Measurements from ENCODE around the gene KIF3A.
A peak's percentile ranks its signal among the peaks of the same experiment; 100 is the strongest.

KIF3A gene

DNA sequence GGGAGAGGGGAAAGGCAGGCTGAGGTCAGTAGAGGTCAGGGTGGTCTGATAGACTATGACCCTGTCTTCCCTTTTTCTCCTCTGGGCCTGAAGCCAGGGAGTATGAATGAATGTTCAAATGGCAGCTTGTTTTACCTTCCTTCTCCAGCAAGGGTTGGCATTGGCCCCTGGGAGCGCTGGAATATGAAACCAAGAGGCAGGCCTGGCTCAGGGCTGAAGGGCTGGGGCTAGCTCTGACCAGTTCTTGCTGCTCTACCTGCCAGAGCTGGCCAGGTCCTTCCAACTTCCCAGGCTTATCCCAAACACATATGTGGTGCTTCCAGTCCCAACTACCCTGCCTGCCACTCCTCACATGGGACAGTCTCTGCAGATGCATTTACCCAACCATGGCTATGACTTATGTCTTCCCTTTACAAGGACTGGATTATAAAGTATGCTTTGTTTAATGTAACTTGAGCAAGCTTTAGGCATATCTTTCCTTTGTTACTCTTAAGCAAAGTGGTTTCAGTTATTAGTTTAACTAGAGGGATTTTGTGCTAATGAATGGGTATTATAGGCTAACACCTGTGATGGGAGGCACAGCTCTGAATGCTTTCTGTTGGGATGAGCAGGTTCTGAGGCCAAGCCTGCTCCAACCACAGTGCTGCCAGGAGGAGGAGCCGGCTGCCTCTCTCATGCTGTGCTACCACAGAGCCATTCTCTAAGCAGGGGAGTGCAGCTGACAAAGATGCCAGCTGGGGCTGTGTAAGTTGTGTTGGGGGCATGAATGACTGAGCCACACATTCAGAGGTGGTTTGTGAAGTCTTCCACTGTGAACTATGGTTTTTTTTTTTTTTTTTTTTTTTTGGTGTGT, 16.0 kb upstream of the KIF3A start:
- DNase-seq, result no peak

DNA sequence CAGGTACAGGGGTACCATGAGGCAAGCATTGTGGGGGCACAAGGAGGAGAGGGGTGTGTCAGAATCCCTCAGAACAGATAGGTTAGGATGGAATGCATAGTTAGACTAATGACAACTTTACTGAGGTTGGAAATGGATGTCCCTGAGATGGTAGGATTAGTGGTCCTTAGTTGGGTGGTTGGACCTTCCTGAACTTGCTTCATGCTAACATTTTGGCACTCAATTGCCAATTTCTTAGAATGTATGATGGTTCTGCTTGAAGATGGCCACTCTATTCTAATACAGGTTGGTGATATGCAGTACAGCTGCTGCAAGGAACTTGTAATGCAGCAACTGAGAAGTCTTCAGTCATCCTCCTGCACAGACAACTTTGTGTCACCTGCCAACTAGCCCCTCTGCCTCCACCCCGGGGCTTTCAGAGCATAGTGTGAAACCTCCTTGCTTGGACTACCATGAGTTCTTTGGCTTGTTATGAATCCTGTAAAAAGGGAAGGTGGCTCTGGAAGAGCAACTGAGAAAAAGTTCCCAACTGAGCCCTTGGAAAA, 15.3 kb upstream of the KIF3A start:
- no peak for DNase-seq

DNA sequence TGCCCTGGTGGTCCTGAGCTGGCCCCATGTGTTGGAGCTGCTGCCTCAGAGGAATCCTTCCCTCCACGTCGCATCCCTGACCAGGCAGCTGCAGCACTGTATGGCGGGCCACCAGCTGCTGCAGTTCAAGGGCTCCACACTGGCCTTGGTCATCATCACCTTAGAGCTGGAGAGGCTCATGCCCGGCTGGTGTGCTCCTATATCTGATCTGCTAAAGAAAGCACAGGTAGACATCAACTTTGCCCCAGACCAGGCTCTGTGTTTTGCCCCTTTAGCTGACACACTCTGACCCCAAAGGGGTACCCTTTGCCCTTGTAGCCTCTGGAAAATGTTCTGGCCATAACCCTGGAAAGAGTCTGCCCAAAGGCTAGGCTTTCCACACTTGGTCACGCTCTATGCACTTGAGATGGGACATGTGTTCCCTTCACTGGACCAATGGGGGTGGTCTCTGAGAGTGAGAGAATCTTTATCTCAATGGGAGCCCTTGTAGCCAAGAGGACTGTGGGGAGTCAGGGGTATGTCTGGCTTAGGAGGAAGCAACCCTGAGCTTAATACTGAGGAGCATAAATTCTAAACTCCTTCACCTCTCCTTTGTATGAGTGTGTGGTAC, 14.7 kb upstream of the KIF3A start:
- DNase-seq, result no peak

DNA sequence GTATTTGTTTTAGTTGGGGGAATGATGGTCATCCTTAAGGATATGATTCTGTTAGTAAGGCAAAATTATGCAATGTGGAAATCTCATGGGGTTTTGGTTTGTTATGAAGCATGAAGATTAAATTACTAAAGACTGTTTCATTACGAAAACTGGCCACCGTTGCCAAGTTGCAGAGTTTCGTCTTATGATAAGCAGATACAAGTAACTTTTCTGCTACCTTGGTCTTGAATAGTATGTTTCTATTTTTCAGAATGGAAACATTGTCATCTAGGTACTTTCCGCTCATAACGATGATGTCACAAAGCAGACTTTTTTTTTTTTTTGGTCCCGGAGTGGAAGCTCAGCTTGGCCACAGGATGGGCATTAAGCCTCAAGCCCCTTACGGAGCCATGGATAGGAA, 14.1 kb upstream of the KIF3A start:
- DNase-seq, result no peak

DNA sequence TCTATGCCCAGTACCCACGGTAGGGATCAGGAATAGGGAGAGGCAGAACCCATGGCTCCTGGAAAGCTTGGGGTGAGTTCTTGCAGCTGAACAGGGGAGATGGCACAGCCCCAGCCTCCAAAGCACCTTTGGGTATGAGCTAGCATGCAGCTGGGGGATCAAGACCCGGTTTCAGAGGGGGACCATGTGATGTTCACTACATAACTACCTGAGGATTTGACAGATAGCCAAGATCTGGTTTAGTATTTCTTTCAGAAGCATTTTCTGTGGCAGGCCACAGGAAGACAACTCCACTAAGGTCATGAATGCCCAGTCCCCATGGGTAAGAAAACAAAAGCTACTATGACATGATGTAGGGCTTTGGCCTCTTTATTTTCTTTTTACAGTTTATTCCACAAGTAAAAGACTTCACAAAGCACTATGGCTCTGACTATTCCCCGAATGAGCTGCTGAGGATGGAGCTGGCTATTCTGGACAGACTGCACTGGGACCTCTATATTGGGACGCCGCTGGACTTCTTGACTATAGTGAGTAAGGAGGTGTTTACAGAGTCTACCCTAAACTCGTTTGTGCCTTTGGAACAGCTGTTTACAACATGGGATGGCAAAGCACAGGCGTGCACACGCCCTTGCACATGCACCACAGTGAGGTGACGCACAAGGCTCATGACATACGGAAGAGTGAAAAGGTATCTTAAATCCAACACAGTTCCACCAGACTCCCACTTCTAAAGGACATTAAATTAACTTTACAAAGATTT, 13.3 kb upstream of the KIF3A start:
- no peak for DNase-seq

DNA sequence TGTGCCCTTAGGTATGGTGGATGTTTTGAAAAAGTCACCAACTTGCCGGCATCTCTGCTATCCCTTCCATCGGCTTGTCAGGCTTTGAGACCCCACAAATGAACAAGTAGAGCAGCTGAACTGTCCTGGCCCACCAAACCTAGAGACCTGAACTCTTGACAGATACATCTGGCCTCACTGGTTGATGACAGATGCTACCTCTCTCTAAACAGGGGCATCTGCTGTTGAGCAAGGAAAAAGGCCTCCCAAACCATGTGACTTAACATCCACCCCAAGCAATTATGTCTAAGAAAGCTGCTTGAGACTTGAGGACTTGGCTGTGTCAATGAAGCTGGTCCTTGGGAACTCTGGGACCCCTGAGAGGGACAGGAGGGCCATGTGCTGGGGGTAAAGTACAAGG, 12.2 kb upstream of the KIF3A start:
- DNase-seq, result no peak

DNA sequence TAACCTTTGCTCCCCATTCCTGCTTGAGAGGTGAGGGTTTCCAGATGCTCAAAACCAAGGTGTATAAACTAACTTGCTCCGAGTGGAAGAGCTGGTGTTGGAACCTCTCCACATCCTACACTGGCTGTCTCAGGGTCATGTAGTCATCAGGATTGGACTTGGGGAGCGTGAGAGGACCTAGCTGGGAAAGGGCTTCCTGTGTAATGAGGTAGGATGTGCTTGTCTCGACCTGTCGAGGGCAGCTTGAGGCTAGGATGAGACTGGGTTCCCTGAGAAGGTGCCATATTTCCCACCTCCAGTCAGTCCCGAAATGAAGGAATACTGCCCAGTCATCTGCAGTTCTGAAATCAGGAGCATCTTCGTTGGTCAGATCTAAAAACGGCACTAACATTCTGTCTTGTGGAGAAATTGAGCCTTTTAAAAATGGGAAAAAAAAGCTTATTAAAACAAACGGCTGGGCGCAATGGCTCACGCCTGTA, 11.2 kb upstream of the KIF3A start:
- no peak for DNase-seq

DNA sequence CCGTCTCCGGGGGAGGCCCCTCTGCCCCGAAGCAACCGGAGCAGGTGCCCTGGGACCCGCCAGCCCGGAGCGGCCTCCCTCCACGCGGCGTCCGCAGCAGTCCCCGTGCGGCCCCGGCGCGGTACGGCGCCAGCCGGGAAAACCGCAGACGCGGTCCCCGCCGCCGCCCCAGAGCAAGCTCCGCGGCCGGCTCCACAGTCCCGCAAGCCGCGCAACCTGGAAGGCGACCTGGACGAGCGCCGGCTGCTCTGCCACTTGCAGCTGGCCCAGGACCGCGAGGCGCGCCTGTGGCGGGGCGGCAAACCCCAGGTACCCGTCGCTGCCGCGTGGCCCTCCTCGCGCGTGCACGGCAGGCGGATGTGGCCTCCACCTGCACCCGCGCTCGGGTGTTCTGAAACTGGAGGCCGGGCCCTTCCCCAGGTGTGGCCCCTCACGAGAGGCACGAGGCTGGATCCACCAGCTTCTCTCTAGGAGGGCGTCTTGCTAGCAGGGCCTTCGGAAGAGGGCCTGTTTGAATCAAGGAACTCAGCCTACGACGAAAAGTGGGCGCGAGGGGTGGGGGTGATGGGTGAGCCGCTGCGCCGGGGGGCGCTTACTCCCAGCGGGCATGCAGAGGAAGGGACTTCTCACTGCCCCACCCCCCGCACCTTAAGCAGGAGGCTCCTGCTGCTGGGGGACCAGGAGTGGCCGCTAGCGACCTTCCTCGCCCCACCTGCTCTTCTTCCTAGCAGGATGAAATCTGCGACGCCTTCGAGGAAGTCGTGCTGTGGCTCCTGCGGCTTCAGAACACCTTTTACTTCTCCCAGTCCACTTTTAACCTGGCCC, 10.5 kb upstream of the KIF3A start:
- no peak for DNase-seq

DNA sequence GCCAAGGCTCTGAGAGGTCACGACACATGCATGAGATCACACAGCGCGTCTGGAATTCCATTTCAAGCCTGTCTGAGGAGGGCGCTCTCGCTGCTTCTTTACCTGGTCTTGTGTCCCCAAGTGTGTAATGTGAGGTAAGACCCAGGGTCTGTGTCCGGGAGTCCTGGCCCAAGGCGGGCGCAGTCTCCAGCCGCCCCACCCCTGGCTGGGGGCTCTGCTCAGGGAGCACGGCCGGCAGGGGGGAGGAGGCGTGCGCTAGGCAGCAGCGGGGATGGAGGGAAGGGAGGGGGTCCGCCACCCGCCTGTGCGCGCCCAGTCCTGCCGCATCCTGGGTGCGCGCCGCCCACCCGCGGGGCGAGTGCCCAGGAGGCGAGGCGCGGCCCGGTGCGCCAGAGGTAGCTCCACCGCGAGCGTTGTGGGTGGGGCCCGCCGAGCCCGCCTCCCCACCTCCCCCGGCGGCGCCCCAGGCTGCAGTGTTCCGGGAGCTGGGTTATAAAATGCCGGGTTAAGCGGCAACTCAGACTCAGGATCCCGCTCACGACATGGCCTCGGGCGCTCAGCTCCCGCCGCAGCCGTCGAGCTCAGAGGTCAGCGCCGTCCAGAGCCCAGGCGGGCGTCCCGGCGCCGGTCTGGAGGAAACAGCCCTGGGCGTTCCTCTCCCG, 9.7 kb upstream of the KIF3A start, which contains the start of gene CCNI2:
CCNI2 (plus strand) TSS at position 473 of the 662 bp plus-strand sequence; CDS start at position 543, 70 bp downstream.
- peak; percentile 72 for DNase-seq

DNA sequence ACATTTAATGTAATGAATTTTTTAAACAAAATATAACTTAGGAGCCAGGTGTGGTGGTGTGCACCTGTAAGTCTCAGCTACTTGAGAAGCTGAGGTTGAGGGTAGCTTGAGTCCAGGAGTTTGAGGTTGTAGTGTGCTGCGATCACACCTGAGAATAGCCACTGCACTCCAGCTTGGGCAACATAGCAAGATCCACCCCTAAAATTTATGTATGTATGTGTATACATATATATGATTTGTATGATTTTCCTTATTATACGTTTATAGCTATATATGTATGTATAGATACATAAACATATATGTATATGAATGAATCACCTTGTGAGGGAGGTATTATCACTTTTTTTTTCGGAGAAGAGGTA, 9.2 kb upstream of the KIF3A start:
- no peak for DNase-seq

DNA sequence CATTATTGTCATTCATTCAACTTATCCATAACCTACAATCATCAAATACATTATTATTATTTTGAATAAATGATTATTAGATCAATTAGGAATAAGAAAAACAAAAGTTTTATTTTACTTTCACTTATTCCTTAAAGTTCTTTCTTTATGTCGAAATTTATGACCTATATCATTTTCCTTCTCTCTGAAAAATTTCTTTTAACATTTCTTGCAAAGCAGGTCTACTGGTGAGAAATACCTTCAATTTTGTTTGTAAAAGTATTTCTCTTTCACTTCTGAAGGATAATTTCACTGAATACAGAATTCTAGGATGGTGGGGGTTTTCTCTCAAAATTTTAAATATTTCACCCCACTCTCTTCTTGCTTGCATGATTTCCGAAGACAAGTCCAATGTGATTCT, 7.3 kb upstream of the KIF3A start:
- DNase-seq, result no peak

DNA sequence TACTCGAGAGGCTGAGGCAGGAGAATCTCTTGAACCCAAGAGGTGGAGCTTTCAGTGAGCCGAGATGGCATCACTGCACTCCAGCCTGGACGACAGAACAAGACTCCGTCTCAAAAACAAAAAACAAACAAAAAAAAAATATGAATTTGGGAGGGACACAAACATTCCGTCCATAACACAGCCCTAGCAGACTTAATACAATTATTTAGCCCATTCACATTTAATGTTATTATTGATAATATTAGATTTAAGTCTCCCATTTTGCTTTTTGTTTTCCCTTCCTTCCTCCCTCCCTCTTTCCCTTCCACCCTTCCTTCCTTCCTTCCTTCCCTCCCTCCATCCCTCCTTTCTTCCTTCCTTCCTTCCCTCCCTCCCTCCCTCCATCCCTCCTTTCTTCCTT, 5.3 kb upstream of the KIF3A start:
- no peak for DNase-seq

DNA sequence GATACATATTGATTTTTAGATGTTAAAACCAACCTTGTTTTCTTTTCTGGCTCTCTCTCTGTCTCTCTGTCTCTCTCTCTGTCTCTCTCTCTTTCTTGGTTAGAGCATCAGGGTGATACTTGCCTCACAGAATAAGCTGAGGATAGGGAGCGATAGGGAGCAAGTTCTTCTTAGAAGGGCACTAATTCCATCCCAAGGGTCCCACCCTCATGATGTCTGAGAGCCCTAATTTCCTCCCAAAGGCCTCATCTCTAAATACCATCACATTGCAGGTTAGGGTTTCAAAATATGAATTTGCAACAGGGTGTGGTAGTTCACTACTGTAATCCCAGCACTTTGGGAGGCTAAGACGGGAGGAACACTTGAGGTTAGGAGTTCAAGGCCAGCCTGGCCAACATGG, 4.8 kb upstream of the KIF3A start:
- DNase-seq, result no peak

DNA sequence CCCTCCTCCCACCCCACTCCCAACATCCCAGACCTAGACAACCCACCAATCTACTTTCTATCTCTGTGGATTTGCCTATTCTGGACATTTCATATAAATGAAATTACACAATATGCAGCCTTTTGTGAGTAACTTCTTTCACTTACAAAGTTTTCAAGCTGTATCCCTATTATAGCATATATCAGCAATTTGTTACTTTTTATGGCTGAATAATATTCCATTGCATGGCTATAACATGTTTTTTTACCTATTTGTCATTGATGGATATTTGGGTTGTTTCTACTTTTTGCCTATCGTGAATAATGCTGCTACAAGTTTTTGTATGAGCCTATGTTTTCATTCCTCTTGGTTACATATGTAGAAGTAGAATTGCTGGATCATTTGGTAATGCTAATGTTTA, 1.9 kb upstream of the KIF3A start:
- no peak for DNase-seq

DNA sequence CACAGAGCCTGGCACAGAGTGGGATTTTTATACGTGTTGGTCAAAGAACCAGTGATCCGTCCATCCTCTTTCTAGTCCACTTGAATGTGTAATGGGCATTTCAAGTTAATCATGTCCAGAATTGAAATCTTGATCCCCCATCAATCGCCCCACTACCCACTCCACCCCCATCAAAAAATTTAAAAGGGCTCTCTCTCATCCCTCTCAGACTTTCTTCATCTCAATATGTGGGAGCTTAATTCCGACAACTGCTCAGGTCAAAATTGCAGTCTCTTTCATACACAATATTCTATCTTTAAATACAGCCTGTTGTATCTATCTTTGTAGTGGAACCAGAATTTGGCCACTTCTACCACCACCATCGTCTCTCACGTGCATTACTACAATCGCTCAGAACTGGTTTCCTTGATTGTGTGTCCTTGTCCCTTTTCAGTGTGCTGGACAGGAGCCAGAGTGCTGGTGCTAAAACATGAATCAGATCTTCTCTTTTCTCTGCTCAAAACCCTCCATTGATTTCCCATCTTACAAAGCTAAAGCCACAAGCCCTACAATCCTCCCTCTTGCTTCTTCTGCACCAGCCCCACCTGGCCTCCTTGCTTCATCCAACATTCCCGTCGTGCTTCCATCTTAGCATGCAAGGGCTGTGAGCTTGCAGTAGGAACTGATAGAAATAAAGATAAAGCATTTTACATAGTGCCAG, 786 bp upstream of the KIF3A start:
- no peak for DNase-seq

DNA sequence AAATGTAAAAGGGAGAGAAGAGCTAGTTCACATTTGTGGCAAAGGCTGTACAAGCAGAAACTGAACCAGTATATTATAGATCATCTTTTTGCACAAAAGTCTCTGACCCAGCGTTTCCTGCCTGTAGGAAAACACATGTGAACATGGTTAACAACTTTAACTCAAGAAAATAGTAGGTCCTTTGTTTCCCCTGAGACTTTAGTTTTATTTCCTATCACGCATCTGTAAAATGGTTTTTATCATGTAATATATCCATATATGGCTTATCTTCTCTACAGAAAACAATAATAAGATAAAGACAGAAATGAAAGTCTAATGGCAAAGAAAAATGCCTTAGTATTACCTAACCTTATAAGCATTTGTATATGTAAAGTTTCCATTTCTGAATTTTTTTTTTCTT, 2.7 kb downstream of the KIF3A start:
- no peak for DNase-seq

DNA sequence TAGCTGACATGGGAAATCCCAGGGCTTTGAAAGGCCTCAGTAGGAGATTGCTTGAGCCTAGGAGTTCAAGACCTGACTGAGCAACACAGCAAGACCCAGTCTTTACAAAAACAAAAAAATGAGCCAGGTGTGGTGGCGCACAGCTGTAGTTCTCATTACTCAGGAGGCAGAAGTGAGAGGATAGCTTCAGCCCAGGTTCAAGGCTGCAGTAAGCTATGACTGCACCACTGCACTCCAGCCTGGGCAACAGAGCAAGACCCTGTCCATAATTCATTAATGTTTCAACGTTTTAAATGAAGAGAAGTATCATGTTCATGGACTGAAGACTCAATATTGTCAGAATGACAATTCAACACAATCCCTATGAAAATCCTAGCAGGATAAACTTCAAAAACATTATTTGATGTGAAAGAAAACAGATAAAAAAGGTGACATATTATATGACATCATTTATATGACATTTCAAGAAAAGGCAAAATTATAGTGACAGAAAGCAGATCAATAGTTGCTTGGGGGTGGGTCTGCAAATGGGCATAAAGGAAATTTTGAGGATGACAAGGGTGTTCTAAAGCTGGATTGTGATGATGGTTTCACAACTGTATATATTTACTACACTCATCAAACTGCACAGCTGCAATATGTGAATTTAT, 3.7 kb downstream of the KIF3A start:
- DNase-seq, result no peak

DNA sequence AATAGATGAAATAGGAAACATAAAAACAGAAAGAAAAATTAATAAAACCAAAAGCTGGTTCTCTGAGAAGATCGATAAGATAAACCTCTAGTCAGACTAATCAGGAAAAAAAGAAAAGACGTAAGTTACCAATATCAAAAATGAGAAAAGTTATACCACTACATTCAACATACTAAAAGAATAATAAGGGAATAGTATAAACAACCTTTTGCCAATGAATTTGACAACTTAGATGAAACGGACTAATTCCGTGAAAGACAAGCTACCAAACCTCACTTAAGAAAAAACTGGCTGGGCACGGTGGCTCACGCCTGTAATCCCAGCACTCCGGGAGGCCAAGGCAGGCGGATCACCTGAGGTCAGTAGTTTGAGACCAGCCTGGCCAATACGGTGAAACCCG, 7.5 kb downstream of the KIF3A start:
- no peak for DNase-seq

DNA sequence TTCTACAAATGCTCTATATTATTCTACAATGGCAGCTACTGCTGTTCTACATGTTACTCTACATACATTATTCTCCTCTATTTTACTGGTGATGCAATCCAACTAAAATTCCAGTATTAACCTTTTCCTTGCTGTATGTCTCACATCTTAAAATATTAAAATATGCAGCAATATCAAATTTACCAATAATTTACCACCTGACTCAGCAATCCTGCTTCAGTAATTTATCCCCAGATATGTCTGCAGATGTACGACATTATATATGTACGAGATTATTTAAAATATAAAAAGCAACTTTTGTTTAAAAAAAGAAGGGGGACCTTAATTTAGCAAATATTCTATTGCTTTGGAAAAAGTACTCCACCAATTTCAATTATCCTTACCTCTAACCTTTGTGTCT, 11.6 kb downstream of the KIF3A start:
- no peak for DNase-seq

DNA sequence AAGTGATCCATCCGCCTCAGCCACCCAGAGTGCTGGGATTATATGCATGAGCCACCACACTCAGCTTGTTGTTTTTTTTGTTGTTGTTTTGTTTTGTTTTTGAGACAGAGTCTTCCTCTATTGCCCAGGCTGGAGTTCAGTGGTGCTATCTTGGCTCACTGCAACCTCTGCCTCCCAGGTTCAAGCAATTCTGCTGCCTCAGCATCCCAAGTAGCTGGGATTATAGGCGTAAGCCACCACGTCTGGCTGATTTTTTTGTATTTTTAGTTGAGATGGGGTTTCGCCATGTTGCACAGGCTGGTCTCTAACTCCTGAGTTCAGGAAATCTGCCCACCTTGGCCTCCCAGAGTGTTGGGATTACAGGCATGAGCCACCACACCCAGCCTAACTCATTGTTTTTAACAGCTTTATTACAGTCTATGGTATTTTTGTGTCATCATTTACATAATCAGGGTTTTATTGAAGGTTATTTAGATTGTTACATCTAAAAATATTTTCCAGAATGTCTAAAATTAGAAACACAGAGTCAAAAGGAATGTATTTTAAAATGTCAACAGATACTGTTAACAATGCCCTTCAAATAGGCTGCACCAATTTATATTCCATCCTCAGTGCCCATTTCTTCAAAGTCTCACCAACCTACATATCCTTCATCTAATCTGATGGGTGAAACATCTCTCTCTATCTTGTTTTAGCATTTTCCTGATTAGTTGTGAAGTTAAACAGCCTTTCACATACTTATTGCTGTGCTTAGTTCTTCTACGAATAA, 18.6 kb downstream of the KIF3A start:
- DNase-seq, result no peak
